RWPE2 (cell line): ENCODE measurements around the gene PRKRIP1.
"Not testable (repeated sequence)": the region's sequence is repeated elsewhere in the genome, so short reads cannot be mapped to it uniquely, and the experiment has no call there.

Experiments used
- ATAC-seq: fragments of 200-7000 bp; cut with Tn5 transposase; 3 replicates; pipeline ENCODE4 v1.9.1; 2021; ENCODE audit warnings: low read depth
- DNase-seq: peaks from one replicate; pipeline ENCODE4 v3.0.0-alpha.2; 2020; ENCODE audit warnings: low spot score
- H3K27ac ChIP-seq: fragments of 450-650 bp; 2 replicates; pipeline ENCODE4 v1.5.1; 2017; ENCODE audit warnings: mild to moderate bottlenecking; ENCODE audit not compliant: poor library complexity, severe bottlenecking
- H3K27me3 ChIP-seq: fragments of 250-450 bp; sonication (Bioruptor Pico); 2 replicates; pipeline ENCODE4 v1.5.1; 2021; ENCODE audit warnings: mild to moderate bottlenecking, moderate library complexity; ENCODE audit not compliant: insufficient read depth, poor library complexity, severe bottlenecking
- H3K36me3 ChIP-seq: fragments of 250-450 bp; sonication (Bioruptor Pico); 2 replicates; pipeline ENCODE4 v1.5.1; 2020; ENCODE audit warnings: low read depth, mild to moderate bottlenecking, moderate library complexity
- H3K4me1 ChIP-seq: fragments of 250-450 bp; sonication (Bioruptor Pico); 2 replicates; pipeline ENCODE4 v1.5.1; 2021; ENCODE audit warnings: mild to moderate bottlenecking, moderate library complexity; ENCODE audit not compliant: insufficient read depth, poor library complexity, severe bottlenecking
- H3K4me3 ChIP-seq: fragments of 250-450 bp; sonication (Bioruptor Pico); 2 replicates; pipeline ENCODE4 v1.5.1; 2021; ENCODE audit warnings: mild to moderate bottlenecking, moderate library complexity; ENCODE audit not compliant: severe bottlenecking
- H3K9me3 ChIP-seq: fragments of 250-450 bp; sonication (Bioruptor Pico); 2 replicates; pipeline ENCODE4 v1.5.1; 2021; ENCODE audit warnings: mild to moderate bottlenecking, moderate library complexity; ENCODE audit not compliant: severe bottlenecking
- CTCF ChIP-seq: fragments of 450-650 bp; IDR thresholded peaks from one replicate; pipeline ENCODE4 v1.5.1; 2017; ENCODE audit warnings: mild to moderate bottlenecking, moderate library complexity; ENCODE audit not compliant: poor library complexity, severe bottlenecking

Gene PRKRIP1

GRCh38 chr7:102451371-102452054 lies 55.4 kb downstream of the PRKRIP1 start:
- H3K9me3 ChIP-seq = no peaks in the 10 kb centered on the region
- no peak overlapping the region for H3K4me3 ChIP-seq
- ATAC-seq (peak; percentile 88), DNase-seq (no peak)
- H3K27me3 ChIP-seq = no peaks in the 10 kb centered on the region
- H3K36me3 ChIP-seq = no peaks in the 10 kb centered on the region; the same call in 1 of the 2 replicates
- TF ChIP-seq CTCF = peak; percentile 38
- no peak overlapping the region for H3K27ac ChIP-seq
- no peaks in the 10 kb centered on the region for H3K4me1 ChIP-seq

- Histone ChIP-seq H3K27ac (no peak overlapping the region), H3K9me3 (no peaks in the 10 kb centered on the region), H3K4me3 (no peak overlapping the region), H3K27me3 (no peaks in the 10 kb centered on the region), H3K4me1 (no peaks in the 10 kb centered on the region), H3K36me3 (peaks cover 7% of the 10 kb centered on the region; the same call in 1 of the 2 replicates)
- TF ChIP-seq CTCF = no peak
- DNase-seq (no peak), ATAC-seq (no peak)
Observed at GRCh38 chr7:102452451-102452850, 56.3 kb downstream of the PRKRIP1 start.

GRCh38 chr7:102453319-102453718 lies 57.2 kb downstream of the PRKRIP1 start:
- peaks cover 12% of the 10 kb centered on the region for H3K36me3 ChIP-seq
- no peaks in the 10 kb centered on the region for H3K4me1 ChIP-seq
- no peak for ATAC-seq
- no peak for DNase-seq
- TF ChIP-seq CTCF = no peak
- H3K4me3 ChIP-seq = no peak overlapping the region
- no peak overlapping the region for H3K27ac ChIP-seq
- no peaks in the 10 kb centered on the region for H3K27me3 ChIP-seq
- H3K9me3 ChIP-seq = no peaks in the 10 kb centered on the region

GRCh38 chr7:102454468-102454867 lies 58.3 kb downstream of the PRKRIP1 start:
- TF ChIP-seq CTCF = no peak
- Histone ChIP-seq H3K36me3 (peaks cover 13% of the 10 kb centered on the region), H3K4me1 (no peaks in the 10 kb centered on the region), H3K4me3 (no peak overlapping the region), H3K27me3 (no peaks in the 10 kb centered on the region), H3K27ac (no peak overlapping the region), H3K9me3 (no peaks in the 10 kb centered on the region)
- DNase-seq (no peak), ATAC-seq (no peak)

GRCh38 chr7:102454932-102455331 lies 58.8 kb downstream of the PRKRIP1 start:
- not testable (repeated sequence) for H3K4me1 ChIP-seq, ATAC-seq, H3K4me3 ChIP-seq, H3K9me3 ChIP-seq, H3K27me3 ChIP-seq, DNase-seq, H3K27ac ChIP-seq
- H3K36me3 ChIP-seq = peaks cover 13% of the 10 kb centered on the region
